Psoas muscle (tissue), 8 donors: Measurements from ENCODE around the gene WDSUB1. TPM values are rescaled to one million over a fixed set of nuclear protein-coding genes. Genes with fewer than 3 reads are reported as not detected.

ENCODE experiments used
- ATAC-seq, 4 donors: fragments of 200-7000 bp; cut with Tn5 transposase; one replicate each; pipeline ENCODE4 v1.9.1; 2020; ENCODE audit warnings: moderate library complexity in 3 of 4, mild to moderate bottlenecking in 2 of 4
- DNase-seq, 2 donors: peaks; one replicate each; pipeline ENCODE4 v3.0.0-alpha.2; 2020
- H3K27ac ChIP-seq: fragments of 200-600 bp; one replicate; pipeline ENCODE4 v1.8.0; 2022
- H3K27me3 ChIP-seq, 3 donors: fragments of 200-600 bp in 1 of 3; one replicate each; pipeline versions ENCODE4 v1.6.1 to v1.8.0; 2013 to 2022; ENCODE audit warnings: low read length in 2 of 3, mild to moderate bottlenecking in 2 of 3, moderate library complexity in 1 of 3; ENCODE audit not compliant: insufficient read depth in 3 of 3
- H3K36me3 ChIP-seq, 2 donors: fragments of 200-600 bp in 1 of 2; one replicate each; pipeline versions ENCODE4 v1.6.1 to v1.8.0; 2013 to 2022; ENCODE audit warnings: low read depth in 1 of 2, mild to moderate bottlenecking in 1 of 2, moderate library complexity in 1 of 2; ENCODE audit not compliant: insufficient read depth in 1 of 2
- H3K4me1 ChIP-seq: fragments of 200-600 bp; one replicate; pipeline ENCODE4 v1.8.0; 2022
- H3K4me3 ChIP-seq: fragments of 200-600 bp; one replicate; pipeline ENCODE4 v1.8.0; 2022; ENCODE audit warnings: mild to moderate bottlenecking
- H3K9me3 ChIP-seq: fragments of 200-600 bp; one replicate; pipeline ENCODE4 v1.8.0; 2022
- WGBS, 3 donors: extraction: QIAGEN DNeasy Blood & Tissue Kit; methylation state at CpG; one replicate each; pipeline versions ENCODE4 v1.1.6 to v1.1.7; 2013; 5-methylcytosine and 5-hydroxymethylcytosine counted together
- intact Hi-C, 2 donors: fragments of 100-400 bp; cut with DNase I; formaldehyde crosslinking; loops; one replicate each; pipeline versions ENCODE4 v1.11.0 to v1.14.2; 2022
- polyA plus RNA-seq, 3 donors: library from polyadenylated mRNA; stranded (reverse); fragments of 200-250 nt; gene quantifications; one replicate each; pipeline ENCODE4 v1.2.3, GENCODE V29; 2013
- total RNA-seq, 4 donors: library from RNA; stranded (reverse); fragmentation: NEBNext Ultra II Directional in 2 of 4; extraction: Animal tissue kit (Norgen Biotek cat#: 25700) in 2 of 4; gene quantifications; one replicate each; pipeline versions ENCODE4 v1.2.1 to v1.2.4, GENCODE V29; 2021 to 2023
- TF ChIP-seq, protein P1 (sequence below): fragments of 200-600 bp; IDR thresholded peaks from one replicate; pipeline ENCODE4 v1.8.0; 2022; ENCODE audit warnings: antibody characterized with exemption
- donor health status: healthy with polysubstance abuse.
- donor health status: DM: no; HTN: no; CAD: no; lungs with moderate emphysema.
- donor health status: Bipolar disorder and iron deficiency.
- donor health status: healthy.
- donor health status: DM: yes; HTN: yes; CAD: no.
- donor health status: DM: no; HTN: no; CAD: no.
- donor health status: DM: no; HTN: no; CAD: no.
- donor health status: DM: yes; HTN: yes; CAD: no.

The WDSUB1 gene
- total and polyA plus RNA-seq, 7 donors = 3.5 to 4.9 (median 4.4) TPM

DNA sequence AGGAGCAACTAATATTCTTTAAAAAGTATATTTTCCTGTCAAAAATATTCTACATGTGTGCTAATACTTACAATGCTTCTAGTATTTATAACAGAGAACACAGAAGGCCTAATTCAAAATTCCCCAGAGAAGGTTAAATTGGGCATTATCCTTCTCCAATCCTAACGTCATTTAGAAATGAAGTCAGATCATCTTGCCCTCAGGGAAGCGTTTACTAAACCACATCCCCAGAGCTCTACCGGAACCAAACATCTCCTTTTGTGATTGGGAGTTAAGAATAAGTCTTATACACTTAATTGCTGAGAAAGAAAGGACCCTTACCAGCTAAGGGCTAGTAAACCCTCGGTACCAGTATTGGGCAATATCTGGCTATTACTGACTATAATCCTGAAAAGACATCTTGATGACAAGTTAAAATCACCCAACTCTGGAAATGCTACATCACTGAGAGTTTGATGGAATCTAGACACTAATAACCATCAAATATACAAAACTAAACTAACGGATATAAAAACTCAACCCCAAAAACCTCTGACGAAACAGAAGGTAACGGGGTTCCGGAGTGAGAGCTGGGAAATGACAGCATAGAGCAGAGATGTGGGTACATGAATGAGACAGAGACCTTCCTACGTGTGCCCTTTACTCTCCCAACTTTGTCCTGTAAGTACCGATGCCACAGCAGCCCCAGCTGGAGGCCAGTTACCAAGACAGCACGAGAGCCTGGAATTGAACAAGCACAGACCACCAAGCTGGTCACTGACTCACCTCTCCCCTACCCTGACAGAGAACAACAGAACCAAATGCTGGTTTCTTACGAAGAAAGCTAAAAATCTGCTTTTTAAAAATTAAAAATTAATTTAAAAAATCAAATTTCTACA lies 35.0 kb downstream of the WDSUB1 start:
- Histone ChIP-seq H3K27me3 (no peaks in the 10 kb centered on the region), H3K27ac (no peak overlapping the region), H3K9me3 (peaks cover 4% of the 10 kb centered on the region), H3K4me1 (peaks cover 10% of the 10 kb centered on the region), H3K4me3 (no peak overlapping the region), H3K36me3 (peaks cover 0 to 28% of the 10 kb centered on the region in 2 donors)
- WGBS, 3 donors = 72 to 81% (median 77%) methylated on average over 12 of the region's 12 CpGs
- TF ChIP-seq, protein P1, sequence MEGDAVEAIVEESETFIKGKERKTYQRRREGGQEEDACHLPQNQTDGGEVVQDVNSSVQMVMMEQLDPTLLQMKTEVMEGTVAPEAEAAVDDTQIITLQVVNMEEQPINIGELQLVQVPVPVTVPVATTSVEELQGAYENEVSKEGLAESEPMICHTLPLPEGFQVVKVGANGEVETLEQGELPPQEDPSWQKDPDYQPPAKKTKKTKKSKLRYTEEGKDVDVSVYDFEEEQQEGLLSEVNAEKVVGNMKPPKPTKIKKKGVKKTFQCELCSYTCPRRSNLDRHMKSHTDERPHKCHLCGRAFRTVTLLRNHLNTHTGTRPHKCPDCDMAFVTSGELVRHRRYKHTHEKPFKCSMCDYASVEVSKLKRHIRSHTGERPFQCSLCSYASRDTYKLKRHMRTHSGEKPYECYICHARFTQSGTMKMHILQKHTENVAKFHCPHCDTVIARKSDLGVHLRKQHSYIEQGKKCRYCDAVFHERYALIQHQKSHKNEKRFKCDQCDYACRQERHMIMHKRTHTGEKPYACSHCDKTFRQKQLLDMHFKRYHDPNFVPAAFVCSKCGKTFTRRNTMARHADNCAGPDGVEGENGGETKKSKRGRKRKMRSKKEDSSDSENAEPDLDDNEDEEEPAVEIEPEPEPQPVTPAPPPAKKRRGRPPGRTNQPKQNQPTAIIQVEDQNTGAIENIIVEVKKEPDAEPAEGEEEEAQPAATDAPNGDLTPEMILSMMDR = no peak
- intact Hi-C loops = loop anchor here in 1 of 2 donors (5.0 kb wide), 1 partner anchor 36 kb away; the partner anchor contains the start of gene WDSUB1
- ATAC-seq (no peak), DNase-seq (no peak)

DNA sequence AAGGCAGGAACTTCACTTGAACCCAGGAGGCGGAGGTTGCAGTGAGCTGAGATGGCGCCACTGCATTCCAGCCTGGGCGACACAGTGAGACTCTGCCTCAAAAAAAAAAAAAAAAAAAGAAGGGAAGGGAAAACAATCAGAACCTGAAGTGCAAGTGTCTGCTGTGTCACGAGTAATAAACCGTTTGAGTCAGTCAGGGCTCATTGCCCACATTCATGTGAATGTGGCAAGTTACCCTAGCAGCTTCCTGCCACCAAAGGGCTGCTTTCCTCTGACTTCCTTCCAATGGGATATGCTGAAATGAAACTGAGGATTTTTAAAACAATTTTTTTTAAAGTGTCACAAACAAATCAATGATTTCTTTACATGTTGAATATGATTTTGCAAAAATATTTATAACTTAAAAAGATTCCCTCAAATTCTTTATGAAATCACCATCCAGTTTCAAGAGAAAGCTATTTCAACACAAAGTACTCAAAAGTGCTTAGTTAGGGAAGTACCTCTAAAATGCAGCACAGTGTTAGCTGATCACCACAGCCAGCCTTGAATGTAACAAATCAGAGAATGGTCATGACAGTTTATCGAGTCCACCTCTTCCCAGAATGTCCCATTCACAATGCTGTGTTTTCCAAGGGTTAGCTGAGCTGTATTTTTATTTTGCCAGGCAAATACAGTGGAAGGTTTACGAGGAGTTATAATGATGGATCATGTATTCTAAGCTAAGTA lies 36.4 kb downstream of the WDSUB1 start:
- TF ChIP-seq, protein P1 = no peak
- peak overlapping the region; percentile 64 for H3K27ac ChIP-seq
- peak; percentile 83 to 97 (median 89) for ATAC-seq

DNA sequence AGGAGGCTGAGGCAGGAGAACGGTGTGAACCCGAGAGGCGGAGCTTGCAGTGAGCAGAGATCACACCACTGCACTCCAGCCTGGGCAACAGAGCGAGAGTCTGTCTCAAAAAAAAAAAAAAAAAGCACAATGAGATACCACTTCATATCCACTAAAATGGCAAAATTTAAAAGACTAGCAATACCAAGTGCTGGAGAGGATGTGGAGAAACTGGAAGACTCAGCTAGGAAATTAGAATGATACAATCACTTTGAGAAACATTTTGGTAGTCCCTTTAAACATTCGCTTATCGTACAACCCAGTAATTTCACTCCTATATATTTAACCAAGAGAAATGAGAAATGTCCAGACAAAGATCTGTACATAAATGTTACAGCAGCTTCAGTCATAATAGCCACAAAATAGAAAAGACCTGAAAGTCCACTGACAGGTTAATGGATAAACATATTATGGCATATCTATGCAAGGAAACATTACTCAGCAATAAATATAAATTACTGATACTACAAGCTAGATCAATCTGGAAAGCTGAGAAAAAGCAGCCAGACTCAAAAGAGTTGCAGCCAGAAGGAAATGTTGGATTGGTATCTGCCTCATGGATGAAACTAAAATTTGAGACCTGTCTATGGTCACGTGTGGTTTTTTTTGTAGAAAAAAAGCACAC lies 40.0 kb downstream of the WDSUB1 start:
- H3K27me3 ChIP-seq = no peaks in the 10 kb centered on the region

More for the DNA sequence above, 36.4 kb downstream of the WDSUB1 start:
- Histone ChIP-seq H3K27me3 (no peaks in the 10 kb centered on the region), H3K4me3 (peak overlapping the region; percentile 43), H3K9me3 (peaks cover 7% of the 10 kb centered on the region), H3K4me1 (peaks cover 10% of the 10 kb centered on the region), H3K36me3 (peaks cover 0 to 26% of the 10 kb centered on the region in 2 donors)
- DNase-seq = peak in 1 of 2 donors; percentile 43
- WGBS, 3 donors = 16 to 31% (median 27%) methylated on average over 7 of the region's 7 CpGs
- intact Hi-C loops = loop anchor here in 1 of 2 donors (5.0 kb wide), 1 partner anchor 37 kb away; the partner anchor contains the start of gene WDSUB1

DNA sequence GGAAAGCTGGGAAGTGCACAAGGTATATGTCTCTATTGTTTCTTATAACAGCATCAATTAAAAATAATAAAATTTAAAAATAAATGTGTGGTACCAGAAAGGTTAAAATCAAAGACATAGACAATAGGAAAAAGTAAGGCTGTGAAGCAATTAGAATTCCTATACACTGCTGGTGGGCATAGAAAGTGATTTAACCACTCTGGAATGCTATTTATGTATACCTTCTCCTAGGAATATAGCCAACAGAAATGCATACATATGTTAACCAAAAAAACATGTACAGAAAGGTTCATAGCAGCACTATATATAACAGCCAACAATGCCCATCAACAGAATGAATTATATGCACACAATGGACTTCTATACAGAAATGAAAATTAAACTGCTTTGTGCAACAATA lies 43.0 kb downstream of the WDSUB1 start:
- peaks cover 0 to 56% of the 10 kb centered on the region in 2 donors for H3K36me3 ChIP-seq
- no peaks in the 10 kb centered on the region for H3K4me1 ChIP-seq
- H3K9me3 ChIP-seq = peaks cover 7% of the 10 kb centered on the region
- TF ChIP-seq, protein P1 = no peak
- H3K27ac ChIP-seq = no peak overlapping the region
- no peak for DNase-seq
- H3K4me3 ChIP-seq = no peak overlapping the region
- intact Hi-C loops = no loop called here
- no peaks in the 10 kb centered on the region for H3K27me3 ChIP-seq
- ATAC-seq = no peak

More for the DNA sequence above, 40.0 kb downstream of the WDSUB1 start:
- WGBS, 3 donors = 81 to 90% (median 89%) methylated on average over 6 to 7 of the region's 7 CpGs
- DNase-seq = no peak
- no peak overlapping the region for H3K4me3 ChIP-seq
- ATAC-seq = no peak
- TF ChIP-seq, protein P1 = no peak
- peaks cover 7% of the 10 kb centered on the region for H3K9me3 ChIP-seq
- H3K36me3 ChIP-seq = peaks cover 0 to 30% of the 10 kb centered on the region in 2 donors
- no peak overlapping the region for H3K27ac ChIP-seq
- peaks cover 10% of the 10 kb centered on the region for H3K4me1 ChIP-seq
- intact Hi-C loops = no loop called here
